HL-60 (cell line): ENCODE results near the gene RPL5.

Experiments
- GABPA ChIP-seq: IDR thresholded peaks from 2 replicates; pipeline ENCODE4 v1.6.1; 2012; ENCODE audit warnings: low read depth
- POLR2AphosphoS5 ChIP-seq: IDR thresholded peaks from 2 replicates; pipeline ENCODE4 v1.6.1; 2012; ENCODE audit warnings: low read depth
- TF ChIP-seq, protein P1 (sequence below): IDR thresholded peaks from one replicate; pipeline ENCODE4 v1.5.1; 2011; ENCODE audit warnings: low read length, control low read depth, inconsistent platforms; ENCODE audit not compliant: insufficient read depth
- TF ChIP-seq, protein P2 (sequence below): IDR thresholded peaks from 2 replicates; pipeline ENCODE4 v1.6.1; 2012; ENCODE audit warnings: low read depth; ENCODE audit not compliant: insufficient replicate concordance

DNA sequence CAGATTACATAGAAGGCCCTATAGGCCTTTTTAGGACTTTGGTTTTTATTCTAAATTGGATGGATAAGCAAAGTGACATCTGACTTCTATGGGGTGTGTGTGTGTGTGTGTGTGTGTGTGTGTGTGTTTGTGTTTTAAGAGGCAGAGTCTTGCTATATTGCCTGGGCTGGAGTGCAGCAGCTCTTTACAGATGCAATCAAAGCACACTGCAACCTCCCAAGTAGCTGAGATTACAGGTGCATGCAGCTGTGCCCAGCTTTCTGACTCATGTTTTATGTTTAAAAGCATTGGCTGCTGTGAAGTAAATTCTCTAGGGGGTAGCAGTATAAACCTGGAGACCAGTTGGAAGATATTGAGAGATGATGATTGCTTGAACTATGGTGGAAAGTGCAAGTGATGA lies 34.5 kb upstream of the RPL5 start:
- TF ChIP-seq, protein P1, sequence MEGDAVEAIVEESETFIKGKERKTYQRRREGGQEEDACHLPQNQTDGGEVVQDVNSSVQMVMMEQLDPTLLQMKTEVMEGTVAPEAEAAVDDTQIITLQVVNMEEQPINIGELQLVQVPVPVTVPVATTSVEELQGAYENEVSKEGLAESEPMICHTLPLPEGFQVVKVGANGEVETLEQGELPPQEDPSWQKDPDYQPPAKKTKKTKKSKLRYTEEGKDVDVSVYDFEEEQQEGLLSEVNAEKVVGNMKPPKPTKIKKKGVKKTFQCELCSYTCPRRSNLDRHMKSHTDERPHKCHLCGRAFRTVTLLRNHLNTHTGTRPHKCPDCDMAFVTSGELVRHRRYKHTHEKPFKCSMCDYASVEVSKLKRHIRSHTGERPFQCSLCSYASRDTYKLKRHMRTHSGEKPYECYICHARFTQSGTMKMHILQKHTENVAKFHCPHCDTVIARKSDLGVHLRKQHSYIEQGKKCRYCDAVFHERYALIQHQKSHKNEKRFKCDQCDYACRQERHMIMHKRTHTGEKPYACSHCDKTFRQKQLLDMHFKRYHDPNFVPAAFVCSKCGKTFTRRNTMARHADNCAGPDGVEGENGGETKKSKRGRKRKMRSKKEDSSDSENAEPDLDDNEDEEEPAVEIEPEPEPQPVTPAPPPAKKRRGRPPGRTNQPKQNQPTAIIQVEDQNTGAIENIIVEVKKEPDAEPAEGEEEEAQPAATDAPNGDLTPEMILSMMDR: no peak
- TF ChIP-seq POLR2AphosphoS5: no peak
- TF ChIP-seq, protein P2, sequence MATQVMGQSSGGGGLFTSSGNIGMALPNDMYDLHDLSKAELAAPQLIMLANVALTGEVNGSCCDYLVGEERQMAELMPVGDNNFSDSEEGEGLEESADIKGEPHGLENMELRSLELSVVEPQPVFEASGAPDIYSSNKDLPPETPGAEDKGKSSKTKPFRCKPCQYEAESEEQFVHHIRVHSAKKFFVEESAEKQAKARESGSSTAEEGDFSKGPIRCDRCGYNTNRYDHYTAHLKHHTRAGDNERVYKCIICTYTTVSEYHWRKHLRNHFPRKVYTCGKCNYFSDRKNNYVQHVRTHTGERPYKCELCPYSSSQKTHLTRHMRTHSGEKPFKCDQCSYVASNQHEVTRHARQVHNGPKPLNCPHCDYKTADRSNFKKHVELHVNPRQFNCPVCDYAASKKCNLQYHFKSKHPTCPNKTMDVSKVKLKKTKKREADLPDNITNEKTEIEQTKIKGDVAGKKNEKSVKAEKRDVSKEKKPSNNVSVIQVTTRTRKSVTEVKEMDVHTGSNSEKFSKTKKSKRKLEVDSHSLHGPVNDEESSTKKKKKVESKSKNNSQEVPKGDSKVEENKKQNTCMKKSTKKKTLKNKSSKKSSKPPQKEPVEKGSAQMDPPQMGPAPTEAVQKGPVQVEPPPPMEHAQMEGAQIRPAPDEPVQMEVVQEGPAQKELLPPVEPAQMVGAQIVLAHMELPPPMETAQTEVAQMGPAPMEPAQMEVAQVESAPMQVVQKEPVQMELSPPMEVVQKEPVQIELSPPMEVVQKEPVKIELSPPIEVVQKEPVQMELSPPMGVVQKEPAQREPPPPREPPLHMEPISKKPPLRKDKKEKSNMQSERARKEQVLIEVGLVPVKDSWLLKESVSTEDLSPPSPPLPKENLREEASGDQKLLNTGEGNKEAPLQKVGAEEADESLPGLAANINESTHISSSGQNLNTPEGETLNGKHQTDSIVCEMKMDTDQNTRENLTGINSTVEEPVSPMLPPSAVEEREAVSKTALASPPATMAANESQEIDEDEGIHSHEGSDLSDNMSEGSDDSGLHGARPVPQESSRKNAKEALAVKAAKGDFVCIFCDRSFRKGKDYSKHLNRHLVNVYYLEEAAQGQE: no peak
- no peak for TF ChIP-seq GABPA
